HG03064 (cell line): Measurements from ENCODE around the gene SLC25A36.
"Not testable (repeated sequence)": the region's sequence is repeated elsewhere in the genome, so short reads cannot be mapped to it uniquely, and the experiment has no call there.

ENCODE experiments used
- ATAC-seq: cut with Tn5 transposase; IDR thresholded peaks from one replicate; pipeline ENCODE4 v1.9.1; 2021; ENCODE audit warnings: low read depth; ENCODE audit not compliant: unreplicated experiment

SLC25A36 gene

DNA sequence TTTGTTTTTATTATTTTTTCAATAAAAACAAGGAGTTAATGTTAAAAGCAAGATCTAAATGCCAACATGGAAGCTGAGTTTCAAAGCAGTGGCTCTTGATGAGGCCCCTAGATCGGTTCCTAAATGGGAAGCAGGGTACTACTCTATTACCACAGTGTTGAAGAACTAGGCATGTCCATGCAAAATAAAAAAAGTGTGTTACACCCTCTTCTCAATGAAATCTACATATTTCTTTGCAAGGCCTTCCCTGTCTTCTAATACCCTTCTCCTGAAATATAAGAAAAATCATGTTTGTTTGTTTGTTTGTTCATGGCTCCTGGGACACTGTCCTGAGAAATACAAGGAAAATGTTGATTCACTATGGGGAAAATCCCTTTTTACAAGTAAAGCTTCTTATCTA is 12.2 kb upstream of the SLC25A36 start:
- ATAC-seq, result no peak

DNA sequence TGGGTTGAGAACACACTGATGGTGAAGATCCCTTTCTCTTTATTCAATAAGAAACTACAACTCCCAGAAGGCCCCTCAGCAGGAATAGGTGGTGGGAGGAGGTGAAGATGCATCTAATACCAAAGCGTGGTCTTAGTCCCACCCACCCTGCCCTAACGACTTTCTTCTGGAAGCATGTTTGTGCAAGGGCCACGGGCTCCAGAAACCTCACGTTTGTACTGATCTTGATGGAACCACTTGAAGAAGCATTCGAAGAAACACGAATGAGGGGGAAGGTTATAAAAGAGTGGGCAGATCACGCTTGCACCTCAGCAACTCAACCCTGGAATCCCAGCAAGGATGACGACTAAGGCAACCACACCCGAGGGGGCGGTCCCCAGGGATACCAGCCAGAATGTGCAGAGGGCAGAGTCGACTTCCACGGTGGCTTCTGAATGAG is 10.6 kb upstream of the SLC25A36 start:
- ATAC-seq, result no peak

DNA sequence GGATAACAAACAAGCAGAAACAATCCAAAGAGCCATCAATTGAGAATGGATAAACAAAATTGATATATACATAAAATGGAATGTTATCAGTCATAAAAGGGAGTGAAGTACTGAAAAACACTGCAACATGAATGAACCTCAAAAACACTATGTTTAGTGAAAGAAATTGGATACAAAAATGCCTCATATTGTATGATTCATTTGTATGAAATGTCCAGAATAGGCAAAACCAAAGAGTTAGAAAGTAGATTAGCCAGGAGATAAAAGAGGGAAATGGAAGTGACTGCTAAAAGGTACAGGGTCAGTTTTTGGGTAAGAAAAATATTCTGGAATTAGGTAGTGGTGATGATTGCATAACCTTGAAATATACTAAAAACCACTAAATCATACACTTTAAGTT is 9.8 kb upstream of the SLC25A36 start:
- ATAC-seq, result no peak

DNA sequence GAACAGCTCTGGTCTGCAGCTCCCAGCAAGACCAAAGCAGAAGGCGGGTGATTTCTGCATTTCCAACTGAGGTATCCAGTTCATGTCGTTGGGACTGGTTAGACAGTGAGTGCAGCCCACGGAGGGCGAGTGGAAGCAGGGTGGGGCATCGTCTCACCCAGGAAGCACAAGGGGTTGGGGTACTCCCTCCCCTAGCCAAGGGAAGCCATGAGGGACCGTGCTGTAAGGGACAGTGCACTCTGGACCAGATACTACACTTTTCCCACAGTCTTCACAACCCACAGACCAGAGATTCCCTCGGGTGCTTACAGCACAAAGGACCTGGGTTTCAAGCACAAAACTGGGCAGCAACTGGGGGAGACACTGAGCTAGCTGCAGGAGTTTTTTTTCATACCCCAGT is 8.5 kb upstream of the SLC25A36 start:
- no peak for ATAC-seq

DNA sequence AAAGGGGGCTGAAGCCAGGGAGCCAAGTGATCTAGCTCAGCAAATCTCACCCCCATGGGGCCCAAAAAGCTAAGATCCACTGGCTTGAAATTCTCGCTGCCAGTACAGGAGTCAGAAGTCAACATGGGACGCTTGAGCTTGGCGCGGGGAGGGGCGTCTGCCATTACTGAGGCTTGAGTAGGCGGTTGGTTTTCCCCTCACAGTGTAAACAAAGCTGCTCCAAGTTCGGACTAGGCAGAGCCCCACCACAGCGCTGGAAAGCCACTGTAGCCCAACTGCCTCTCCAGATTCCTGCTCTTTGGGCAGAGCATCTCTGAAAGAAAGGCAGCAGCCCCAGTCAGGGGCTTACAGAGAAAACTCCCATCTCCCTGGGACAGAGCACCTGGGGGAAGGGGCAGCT is 8.1 kb upstream of the SLC25A36 start:
- no peak for ATAC-seq

DNA sequence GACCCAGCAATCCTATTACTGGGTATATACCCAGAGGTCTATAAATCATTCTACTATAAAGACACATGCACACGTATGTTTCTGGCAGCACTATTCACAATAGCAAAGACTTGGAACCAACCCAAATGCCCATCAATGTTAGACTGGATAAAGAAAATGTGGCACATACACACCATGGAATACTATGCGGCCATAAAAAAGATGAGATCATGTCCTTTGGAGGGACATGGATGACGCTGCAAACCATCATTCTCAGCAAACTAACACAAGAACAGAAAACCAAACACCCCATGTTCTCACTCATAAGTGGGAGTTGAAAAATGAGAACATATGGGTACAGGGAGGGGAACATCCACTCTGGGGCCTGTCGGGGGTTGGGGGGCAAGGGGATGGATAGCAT is 2.3 kb upstream of the SLC25A36 start:
- not testable (repeated sequence) for ATAC-seq

DNA sequence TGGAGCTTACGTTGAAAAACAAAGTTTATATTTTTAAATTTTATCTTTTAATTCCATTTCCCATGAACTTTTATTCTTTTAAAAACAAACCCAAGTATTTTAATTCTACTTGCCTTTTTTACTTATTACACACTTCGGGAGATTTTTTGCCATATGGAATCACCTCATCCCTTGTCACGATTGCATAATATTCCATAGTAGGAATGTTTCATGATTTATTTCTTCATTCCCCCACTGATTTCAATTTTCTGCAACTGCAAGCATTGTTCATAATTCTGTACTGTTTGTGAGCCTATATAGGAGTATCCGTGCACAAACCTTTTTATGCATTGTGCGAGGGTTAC is 574 bp upstream of the SLC25A36 start:
- no peak for ATAC-seq

DNA sequence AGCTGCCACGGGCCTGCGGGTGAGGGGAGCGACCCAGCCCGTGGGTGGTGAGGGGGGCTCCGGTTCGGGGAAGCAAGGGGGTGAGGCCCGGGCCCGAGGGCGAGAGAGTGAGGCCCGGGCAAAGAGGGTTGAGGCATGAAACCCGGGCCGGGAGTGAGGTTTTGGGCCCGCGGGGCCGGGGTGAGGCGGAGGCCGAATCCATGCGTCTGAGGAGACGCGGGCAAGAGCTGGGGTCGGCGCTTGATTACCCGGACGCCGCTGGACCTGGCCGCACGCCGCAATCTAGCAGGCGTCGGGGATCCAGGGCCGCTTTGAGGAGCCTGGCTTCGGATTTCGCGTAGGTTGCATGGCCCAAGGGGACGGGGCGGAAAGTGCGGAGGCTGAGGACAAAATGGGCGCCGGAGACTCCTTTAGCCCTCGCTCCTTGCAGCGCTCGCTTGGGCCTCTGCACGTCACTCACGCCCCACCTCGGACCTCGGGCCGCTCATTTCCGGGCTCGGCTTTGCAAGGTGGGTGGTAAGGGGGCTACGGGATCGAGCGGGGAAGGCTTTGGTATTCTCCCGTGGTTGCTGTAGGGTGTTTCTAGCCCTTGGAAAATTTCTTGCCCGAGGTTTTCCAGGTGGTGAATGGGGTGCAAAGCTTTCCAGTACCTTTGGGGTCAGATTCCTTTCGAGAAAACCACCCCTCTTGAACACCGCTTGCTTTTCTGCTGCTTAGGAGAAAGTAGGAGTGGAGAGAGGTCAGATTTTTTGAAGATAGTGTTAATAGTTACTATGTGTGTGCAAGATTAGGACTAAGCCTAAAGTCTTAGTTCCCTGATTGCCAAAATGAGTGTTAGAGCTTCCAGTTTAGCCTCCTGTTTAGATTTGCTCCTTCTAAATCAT is 827 bp downstream of the SLC25A36 start:
- ATAC-seq, result peak; percentile 43

DNA sequence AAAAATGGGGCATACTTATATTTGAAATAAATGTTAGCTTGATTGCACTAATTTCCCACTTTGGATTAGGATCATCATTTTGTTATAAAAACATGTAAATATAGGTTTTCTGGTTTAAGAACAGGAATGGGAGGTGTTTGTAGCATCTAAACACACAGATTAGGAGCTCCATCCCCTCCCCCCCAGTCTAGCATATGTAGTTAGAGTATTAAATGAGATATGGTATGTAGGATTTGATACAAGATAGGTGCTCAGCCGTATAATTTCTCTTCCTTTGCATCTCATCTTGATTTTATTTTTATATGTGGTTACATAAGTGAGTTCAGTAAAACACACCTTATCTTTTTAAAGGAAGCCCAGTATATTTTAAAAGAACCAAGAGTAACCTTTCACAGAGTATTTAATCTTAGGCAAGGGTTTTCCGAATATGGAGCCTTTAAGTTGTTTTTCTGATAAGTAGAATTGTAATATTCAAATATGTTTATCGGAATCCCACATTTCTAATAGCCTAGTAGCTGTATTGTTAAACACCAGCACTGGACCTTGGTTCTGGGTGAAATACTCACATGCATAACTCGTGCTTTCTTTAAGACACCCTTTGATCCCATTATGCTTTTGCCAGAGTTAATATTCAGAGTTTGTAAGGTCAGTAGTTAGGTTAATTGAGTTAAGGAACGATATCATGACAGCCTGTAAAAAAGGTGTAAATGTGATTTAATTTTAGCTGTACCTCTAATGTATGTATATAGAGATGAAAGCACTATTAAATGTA is 2.3 kb downstream of the SLC25A36 start:
- ATAC-seq, result no peak

DNA sequence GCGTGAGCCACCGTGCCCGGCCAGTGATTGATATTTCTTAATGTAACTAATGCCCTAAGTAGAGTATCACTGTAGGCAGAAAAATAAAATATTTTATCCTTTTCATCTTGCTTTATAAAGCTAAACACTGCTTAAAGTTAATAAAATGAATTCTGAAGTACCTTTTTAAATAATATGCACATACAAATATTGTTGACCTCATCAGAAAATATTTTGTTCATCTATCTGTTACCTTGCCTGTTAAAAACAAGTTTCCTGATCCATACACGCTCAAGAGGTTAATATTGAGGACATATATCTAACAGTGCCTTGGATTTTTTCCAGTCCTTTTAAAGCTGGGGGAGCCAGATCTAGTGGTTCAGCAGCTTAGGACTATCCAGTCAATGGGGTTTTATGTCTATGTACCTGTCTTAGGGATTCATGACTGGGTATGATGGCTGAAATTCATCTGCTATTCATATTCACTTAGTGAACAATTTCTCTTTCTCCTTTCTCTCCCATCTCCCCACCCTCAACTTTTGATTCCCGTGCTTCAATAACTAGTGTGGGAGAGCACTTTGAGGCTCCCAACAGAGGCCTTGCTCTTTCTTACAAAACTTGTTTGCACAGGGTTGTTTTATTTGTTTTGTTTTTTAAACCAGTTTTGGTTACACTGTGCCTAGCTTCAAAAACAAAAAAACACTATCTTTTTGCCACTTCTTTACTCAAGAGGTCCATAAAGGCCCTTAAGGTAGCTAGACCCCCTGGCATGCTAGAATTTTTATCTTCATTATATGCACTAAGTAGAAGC is 7.0 kb downstream of the SLC25A36 start:
- no peak for ATAC-seq

DNA sequence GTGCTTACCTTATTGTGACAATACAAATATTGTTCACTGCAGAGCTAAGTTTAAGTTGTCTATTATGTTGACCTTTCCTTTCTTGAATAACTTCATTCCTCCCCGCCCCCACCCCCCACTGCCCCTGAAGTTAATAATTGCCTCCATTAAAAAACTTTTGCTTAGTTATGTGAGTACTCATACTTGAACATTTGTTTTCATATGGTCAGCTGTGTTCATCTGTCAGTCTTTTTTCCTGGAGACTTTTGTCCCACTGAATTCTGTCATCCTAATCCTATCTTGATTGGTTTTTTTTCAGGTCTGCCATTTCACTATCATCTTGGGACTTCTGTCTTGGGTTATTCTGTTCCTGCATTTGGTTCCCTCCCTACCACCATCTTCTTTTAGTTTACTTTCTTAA is 8.5 kb downstream of the SLC25A36 start:
- no peak for ATAC-seq

DNA sequence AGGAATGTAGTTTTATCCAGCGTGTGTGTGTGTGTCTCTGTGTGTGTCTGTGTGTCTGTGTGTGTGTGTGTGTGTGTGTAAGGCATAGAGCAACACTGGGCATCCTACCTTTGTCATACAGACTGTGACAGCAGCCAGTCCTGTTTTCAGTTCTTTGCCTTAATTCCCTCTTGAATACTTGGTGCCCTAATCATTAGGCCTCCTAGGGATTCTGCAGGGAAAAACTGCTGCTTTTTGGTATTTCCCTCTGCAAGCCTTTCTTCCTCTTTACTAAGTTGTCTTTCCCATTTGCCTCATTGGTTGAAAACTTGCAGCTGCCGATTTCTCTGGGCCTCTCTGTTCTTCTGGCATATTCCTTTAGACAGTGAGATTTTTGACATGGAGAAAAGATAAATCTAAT is 9.2 kb downstream of the SLC25A36 start:
- ATAC-seq, result no peak

DNA sequence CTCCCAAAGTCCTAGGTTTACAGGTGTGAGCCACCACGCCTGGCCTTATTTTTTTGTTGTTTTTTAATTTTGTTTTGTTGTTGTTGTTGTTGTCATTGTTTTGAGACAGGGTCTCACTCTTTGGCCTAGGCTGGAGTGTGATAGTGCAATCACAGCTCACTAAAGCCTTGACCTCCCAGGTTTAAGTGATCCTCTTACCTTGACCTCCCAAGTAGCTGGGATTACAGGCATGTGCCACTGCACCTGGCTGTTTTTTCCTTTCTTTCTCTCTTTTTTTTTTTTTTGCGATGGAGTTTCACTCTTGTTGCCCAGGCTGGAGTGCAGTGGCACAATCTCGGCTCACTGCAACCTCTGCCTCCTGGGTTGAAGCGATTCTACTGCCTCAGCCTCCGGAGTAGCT is 10.1 kb downstream of the SLC25A36 start:
- not testable (repeated sequence) for ATAC-seq

DNA sequence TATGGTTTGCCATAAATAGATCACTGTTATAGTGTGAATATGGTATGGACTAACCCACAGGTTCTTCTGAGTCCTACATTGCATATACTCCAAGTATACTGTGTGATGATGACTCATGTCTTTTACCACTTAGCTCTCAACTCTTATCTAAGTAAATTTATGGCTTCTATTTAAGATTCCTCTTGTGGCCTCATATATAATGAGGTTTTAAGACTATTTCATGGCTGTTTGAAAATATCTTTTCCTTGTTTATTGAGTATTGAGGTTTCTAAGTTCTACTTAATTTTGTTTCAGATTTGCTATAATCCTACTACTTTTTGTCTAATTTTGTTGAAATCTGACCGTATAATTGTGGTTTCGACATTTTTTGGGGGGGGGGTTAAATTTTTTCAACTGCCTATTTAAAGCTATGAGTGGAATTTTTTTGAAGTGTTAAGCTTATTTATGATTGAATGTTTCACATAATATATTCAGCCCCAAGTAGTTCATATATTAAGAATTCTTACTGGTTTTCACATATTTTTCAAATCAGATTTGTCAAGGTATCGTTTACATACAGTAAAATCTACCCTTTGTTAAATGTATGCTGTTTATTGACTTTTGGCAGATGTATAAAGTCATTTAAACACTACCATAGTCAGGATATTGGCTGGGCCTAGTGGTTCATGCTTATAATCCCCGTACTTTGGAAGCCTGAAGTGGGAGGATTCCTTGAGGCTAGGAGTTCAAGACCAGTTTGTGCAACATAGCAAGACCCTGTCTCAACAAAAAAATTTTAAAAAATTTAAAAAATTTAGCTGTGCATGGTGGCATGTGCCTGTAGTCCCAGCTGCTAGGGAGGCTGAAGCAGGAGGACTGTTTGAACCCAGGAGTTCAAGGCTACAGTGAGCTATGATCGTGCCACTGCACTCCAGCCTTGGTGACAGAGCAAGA is 11.7 kb downstream of the SLC25A36 start:
- ATAC-seq, result no peak

DNA sequence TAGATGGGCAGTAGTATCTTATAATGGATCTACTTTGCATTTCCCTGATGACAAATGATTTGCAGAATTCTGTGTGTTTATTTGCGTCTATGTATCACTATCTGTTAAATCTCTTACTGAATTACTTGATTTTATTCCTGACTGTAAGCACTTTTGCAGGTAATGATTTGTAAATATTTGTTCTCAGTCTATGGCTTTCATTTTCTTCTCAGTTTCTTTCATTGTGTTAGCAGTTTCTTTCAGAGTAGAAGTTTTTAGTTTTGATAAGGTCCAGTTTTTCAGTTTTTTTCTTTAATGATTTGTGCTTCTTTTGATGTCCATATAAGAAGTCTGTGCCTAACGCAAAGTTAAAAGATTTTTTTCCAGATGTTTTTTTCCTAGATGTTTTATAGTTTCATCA is 12.9 kb downstream of the SLC25A36 start:
- no peak for ATAC-seq

DNA sequence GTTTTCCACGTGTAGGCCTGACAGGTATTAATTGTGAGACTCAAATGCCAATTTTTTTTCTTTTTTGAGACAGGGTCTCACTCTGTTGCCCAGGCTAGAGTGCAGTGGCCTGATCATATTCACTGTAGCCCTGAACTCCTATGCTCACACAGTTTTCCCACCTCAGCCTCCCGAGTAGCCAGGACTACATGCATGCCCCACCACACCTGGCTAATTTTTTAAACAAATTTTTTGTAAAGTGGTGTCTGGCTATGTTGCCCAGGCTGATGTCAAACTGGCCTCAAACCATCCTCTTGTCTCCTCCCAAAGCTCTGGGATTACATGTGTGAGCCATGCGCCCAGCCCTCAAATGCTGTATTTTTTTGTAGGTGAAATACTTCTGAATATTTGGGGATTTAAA is 14.0 kb downstream of the SLC25A36 start:
- no peak for ATAC-seq

DNA sequence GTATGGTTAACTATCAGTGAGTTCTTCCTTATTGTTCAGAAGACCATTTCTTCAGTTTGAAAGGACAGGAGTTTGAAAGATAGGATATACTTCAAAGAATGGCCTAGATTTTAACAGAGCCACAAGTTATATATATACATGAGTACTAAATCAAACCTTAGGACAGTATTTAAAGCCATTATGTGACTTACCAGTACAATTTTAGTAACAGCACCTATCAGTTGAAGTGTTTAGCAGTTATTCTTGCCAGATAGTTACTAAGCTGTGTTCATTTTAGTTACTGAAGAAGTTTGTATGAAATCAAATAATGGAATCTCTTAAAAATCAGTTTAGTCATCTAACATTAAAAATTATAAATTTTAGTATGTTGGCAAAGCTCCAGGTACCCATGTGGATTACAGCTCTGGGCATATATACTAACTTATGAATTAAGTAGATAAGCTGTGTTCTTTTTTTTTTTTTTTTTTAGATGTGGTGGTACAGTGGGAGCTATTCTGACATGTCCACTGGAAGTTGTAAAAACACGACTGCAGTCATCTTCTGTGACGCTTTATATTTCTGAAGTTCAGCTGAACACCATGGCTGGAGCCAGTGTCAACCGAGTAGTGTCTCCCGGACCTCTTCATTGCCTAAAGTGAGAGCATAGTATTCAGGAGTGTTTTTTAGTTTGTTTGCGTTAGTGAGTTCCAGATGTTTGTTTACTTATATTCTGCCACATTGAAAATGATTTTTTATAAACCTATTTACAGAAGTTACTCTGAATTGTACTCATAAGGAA is 14.6 kb downstream of the SLC25A36 start:
- ATAC-seq, result no peak

DNA sequence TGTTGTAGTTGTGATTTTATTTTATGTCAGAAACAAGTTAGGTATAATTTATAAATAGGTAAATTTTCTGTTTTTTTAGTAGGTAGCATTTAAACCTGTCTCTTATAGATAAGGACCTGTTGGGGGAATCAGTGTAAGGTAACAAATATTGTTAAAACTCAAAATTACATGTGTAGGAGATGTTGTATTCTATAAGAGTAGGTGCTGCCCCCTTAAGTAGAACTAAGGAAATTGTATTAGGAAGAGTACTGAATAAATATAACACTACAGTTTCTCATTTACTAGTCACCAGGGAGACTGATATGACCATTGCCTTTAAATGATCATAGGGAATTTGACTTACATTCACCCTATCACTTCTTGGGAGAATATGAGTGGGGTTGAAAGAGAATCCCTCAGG is 31.2 kb downstream of the SLC25A36 start:
- no peak for ATAC-seq

DNA sequence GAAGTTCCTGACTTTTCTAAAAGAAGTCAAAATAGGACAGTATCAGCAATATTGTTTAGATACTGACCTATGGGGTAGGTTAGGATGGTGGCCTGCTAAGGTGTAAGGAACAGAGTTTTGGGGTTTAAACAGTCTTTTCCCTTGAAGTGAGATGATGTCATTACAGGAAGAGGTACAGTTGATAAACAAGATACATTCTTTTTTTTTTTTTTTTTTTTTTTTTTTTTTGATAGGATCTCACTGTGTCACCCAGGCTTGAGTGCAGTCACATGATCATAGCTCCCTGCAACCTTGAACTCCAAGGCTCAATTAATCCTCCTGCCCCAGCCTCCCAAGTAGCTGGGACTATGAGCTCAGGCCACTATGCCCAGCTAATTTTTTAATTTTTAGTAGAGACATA is 33.3 kb downstream of the SLC25A36 start:
- ATAC-seq, result no peak
